ENCODE data around the gene CYB561D1. TPM values are rescaled to one million over a fixed set of nuclear protein-coding genes. Genes with fewer than 3 reads are reported as not detected.
"Not testable (repeated sequence)": the region's sequence is repeated elsewhere in the genome, so short reads cannot be mapped to it uniquely, and the experiment has no call there.

Gene CYB561D1
- total RNA-seq, 2 experiments from 2014 or later: 6.6 to 8.5 TPM

DNA sequence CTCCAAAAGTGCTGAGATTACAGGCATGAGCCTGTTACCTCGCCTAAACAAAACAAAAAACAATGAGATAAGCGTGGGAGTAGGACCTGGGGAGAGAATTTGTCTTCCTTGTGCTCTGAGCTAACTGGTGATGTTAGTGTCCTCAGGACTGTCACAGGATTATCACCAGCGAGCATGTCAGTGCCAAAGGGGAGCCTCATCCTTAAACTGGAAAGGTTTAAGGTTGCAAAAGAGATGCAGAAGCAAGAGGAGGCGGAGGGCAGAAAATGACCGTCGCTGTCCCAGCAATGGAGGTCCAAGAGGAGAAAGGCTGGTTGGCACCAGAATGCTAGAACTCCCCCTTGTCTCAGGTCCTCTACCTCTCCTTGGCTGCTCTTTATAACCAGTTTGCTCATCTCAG, 23.6 kb upstream of the CYB561D1 start:
- H3K4me1 Mint-ChIP-seq (ENCODE audit: low read depth): peaks cover 11% of the 10 kb centered on the region
- intact Hi-C loops (cut with micrococcal nuclease): no loop called here
- DNase-seq: no peak
- H3K4me3 Mint-ChIP-seq: no peak overlapping the region
- no peak overlapping the region for H3K27ac Mint-ChIP-seq
- peaks cover 43% of the 10 kb centered on the region for H3K27me3 Mint-ChIP-seq (ENCODE audit: low read depth)
- no peaks in the 10 kb centered on the region for H3K36me3 Mint-ChIP-seq (ENCODE audit: low read depth)
- CTCF ChIA-PET: interaction anchor here (0.7 kb wide), 1 partner anchor 9 kb away, joined by 5 read pairs; no protein-coding TSS in a partner anchor
- H3K9me3 Mint-ChIP-seq: no peaks in the 10 kb centered on the region

- Mint-ChIP-seq H3K9me3 (no peaks in the 10 kb centered on the region), H3K27ac (no peak overlapping the region), H3K4me3 (no peak overlapping the region), H3K36me3 (ENCODE audit: low read depth) (no peaks in the 10 kb centered on the region), H3K4me1 (ENCODE audit: low read depth) (peaks cover 4% of the 10 kb centered on the region), H3K27me3 (ENCODE audit: low read depth) (peaks cover 34% of the 10 kb centered on the region)
- no peak for DNase-seq
- CTCF ChIA-PET: interaction anchor here (0.7 kb wide), 1 partner anchor 28 kb away, joined by 6 read pairs; no protein-coding TSS in a partner anchor
- intact Hi-C loops (cut with micrococcal nuclease): no loop called here
Observed at GRCh38 chr1:109472779-109473178, 21.1 kb upstream of the CYB561D1 start.

DNA sequence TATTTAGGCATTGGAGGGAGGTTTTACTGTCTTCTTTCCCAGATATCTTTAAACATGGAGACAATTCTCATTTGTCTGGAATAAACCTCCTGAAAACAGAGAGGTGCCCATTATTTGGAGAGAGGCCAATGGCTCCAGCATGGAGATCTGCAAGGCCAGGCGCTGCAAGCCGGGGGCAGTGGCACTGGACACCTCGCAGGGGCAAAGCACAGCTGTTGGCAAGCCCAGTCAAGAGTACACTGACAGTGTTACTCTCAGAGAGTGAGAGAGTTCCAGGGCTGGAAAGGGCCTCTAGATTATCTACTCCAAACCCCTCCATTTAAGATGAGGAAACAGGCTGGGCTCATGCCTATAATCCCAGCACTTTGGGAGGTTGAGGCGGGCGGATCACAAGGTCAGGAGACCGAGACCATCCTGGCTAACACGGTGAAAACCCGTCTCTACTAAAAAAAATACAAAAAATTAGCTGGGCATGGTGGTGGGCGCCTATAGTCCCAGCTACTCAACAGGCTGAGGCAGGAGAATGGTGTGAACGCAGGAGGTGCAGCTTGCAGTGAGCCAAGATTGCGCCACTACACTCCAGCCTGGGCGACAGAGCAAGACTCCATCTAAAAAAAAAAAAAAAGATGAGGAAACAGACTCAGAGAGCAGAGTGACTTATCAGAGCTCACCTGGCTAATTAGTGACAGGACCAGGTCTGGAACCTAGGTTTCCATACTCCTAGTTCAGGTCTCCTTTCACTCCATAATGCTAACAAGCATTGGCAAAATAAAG, 20.4 kb upstream of the CYB561D1 start:
- H3K9me3 Mint-ChIP-seq; H3K4me3 Mint-ChIP-seq; H3K27ac Mint-ChIP-seq; H3K4me1 Mint-ChIP-seq (ENCODE audit: low read depth); intact Hi-C loops (cut with micrococcal nuclease); DNase-seq; H3K36me3 Mint-ChIP-seq (ENCODE audit: low read depth): not testable (repeated sequence)
- H3K27me3 Mint-ChIP-seq (ENCODE audit: low read depth): peaks cover 27% of the 10 kb centered on the region
- CTCF ChIA-PET: interaction anchor here (0.6 to 2.4 kb wide), 3 partner anchors 19 to 59 kb away, joined by 3 to 7 read pairs (median 4); no protein-coding TSS in a partner anchor

GRCh38 chr1:109474697-109475096, 19.2 kb upstream of the CYB561D1 start:
- intact Hi-C loops (cut with micrococcal nuclease): no loop called here
- no peaks in the 10 kb centered on the region for H3K9me3 Mint-ChIP-seq
- no peak overlapping the region for H3K27ac Mint-ChIP-seq
- H3K36me3 Mint-ChIP-seq (ENCODE audit: low read depth): no peaks in the 10 kb centered on the region
- DNase-seq: no peak
- no peak overlapping the region for H3K4me3 Mint-ChIP-seq
- CTCF ChIA-PET: interaction anchor here (1.1 to 2.4 kb wide), 2 partner anchors 17 to 58 kb away, joined by 4 to 7 read pairs; no protein-coding TSS in a partner anchor
- H3K4me1 Mint-ChIP-seq (ENCODE audit: low read depth): no peaks in the 10 kb centered on the region
- H3K27me3 Mint-ChIP-seq (ENCODE audit: low read depth): peaks cover 26% of the 10 kb centered on the region

DNA sequence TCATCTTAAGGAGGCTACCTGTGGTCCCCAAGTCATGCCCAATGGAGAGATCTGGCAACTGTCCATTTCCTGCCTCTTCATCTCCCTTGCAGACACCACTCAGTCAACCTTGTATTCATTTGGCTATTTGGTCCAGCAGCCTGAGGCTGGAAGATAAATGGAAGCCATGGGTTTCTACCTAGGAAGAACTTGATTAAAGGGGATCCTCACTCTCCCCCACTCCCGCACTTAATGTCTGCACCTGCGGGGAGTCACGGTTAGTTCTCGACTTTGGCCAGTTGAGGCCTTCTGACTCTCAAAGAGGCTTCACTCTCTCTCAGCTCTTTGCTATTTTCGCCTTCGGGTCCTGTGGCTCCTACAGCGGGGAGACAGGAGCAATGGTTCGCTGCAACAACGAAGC, 18.6 kb upstream of the CYB561D1 start:
- no peaks in the 10 kb centered on the region for H3K36me3 Mint-ChIP-seq (ENCODE audit: low read depth)
- DNase-seq: no peak
- H3K27me3 Mint-ChIP-seq (ENCODE audit: low read depth): peaks cover 21% of the 10 kb centered on the region
- intact Hi-C loops (cut with micrococcal nuclease): no loop called here
- H3K4me1 Mint-ChIP-seq (ENCODE audit: low read depth): no peaks in the 10 kb centered on the region
- no peak overlapping the region for H3K4me3 Mint-ChIP-seq
- CTCF ChIA-PET: interaction anchor here (1.1 to 2.4 kb wide), 2 partner anchors 17 to 57 kb away, joined by 4 to 7 read pairs; no protein-coding TSS in a partner anchor
- H3K9me3 Mint-ChIP-seq: no peaks in the 10 kb centered on the region
- no peak overlapping the region for H3K27ac Mint-ChIP-seq

- Mint-ChIP-seq H3K36me3 (ENCODE audit: low read depth) (no peaks in the 10 kb centered on the region), H3K4me3 (no peak overlapping the region), H3K27ac (no peak overlapping the region), H3K4me1 (ENCODE audit: low read depth) (no peaks in the 10 kb centered on the region), H3K27me3 (ENCODE audit: low read depth) (peaks cover 12% of the 10 kb centered on the region), H3K9me3 (no peaks in the 10 kb centered on the region)
- no peak for DNase-seq
- intact Hi-C loops (cut with micrococcal nuclease): no loop called here
- CTCF ChIA-PET: no interaction called here
Observed at GRCh38 chr1:109476825-109477224, 17.1 kb upstream of the CYB561D1 start.

DNA sequence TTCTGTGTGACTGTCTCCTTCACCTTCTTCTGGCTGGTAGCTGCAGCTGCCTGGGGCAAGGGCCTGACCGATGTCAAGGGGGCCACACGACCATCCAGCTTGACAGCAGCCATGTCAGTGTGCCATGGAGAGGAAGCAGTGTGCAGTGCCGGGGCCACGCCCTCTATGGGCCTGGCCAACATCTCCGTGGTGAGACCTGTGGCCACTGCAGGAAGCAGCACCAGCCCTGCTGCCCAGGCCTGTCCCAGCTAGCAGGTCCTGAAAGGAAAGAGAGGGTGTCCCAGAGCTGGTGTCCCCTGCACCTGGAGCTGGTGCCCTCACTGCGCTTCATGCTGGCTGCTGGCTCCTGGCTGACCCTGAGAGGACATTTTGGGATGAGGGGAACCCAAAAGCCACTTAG, 16.1 kb upstream of the CYB561D1 start:
- H3K4me1 Mint-ChIP-seq (ENCODE audit: low read depth): peaks cover 8% of the 10 kb centered on the region
- H3K9me3 Mint-ChIP-seq: no peaks in the 10 kb centered on the region
- H3K4me3 Mint-ChIP-seq: no peak overlapping the region
- H3K27me3 Mint-ChIP-seq (ENCODE audit: low read depth): peaks cover 9% of the 10 kb centered on the region
- no peak for DNase-seq
- no peak overlapping the region for H3K27ac Mint-ChIP-seq
- CTCF ChIA-PET: interaction anchor here (0.6 to 1.3 kb wide), 2 partner anchors 54 to 166 kb away, joined by 3 to 5 read pairs; no protein-coding TSS in a partner anchor
- no peaks in the 10 kb centered on the region for H3K36me3 Mint-ChIP-seq (ENCODE audit: low read depth)
- intact Hi-C loops (cut with micrococcal nuclease): no loop called here

DNA sequence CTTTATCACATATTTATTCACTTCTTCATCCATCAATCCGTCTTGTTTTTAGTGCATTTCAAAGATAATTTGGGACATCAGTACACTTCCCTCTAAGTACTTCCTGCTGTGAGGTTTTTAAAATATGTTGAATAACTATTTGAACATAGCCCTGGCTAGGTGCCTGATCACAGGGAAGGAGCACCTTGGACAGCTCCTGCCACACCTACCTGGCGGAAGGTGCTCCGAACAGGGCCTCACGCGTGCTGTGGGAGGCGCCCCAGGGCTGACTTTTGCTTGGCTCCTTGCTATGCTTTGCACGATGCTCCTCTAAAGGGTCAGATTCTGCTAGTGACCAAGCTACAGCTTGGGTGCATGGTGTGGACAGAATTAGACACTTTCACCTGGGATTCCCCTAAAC, 15.1 kb upstream of the CYB561D1 start:
- CTCF ChIA-PET: interaction anchor here (0.6 to 1.7 kb wide), 4 partner anchors 9 to 54 kb away, joined by 4 to 9 read pairs (median 5); no protein-coding TSS in a partner anchor
- intact Hi-C loops (cut with micrococcal nuclease): no loop called here
- Mint-ChIP-seq H3K36me3 (ENCODE audit: low read depth) (no peaks in the 10 kb centered on the region), H3K9me3 (no peaks in the 10 kb centered on the region), H3K27ac (no peak overlapping the region), H3K4me3 (no peak overlapping the region), H3K4me1 (ENCODE audit: low read depth) (peaks cover 15% of the 10 kb centered on the region), H3K27me3 (ENCODE audit: low read depth) (peaks cover 7% of the 10 kb centered on the region)
- DNase-seq: peak; percentile 69

DNA sequence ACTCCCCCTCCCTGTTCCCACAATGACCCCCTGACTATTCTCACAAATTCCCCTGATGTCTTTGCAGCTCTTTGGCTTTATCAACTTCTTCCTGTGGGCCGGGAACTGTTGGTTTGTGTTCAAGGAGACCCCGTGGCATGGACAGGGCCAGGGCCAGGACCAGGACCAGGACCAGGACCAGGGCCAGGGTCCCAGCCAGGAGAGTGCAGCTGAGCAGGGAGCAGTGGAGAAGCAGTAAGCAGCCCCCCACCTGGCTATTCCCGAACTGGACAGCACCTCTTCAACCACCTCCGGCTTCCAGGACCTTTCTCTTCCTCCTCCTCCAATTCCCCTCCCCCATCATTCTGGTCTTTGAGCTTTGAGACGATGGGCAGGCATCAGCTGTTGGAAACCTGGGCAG, 14.6 kb upstream of the CYB561D1 start:
- CTCF ChIA-PET: interaction anchor here (0.6 to 1.7 kb wide), 3 partner anchors 18 to 321 kb away, joined by 3 to 9 read pairs (median 4); no protein-coding TSS in a partner anchor
- Mint-ChIP-seq H3K36me3 (ENCODE audit: low read depth) (no peaks in the 10 kb centered on the region), H3K9me3 (no peaks in the 10 kb centered on the region), H3K4me1 (ENCODE audit: low read depth) (peaks cover 15% of the 10 kb centered on the region), H3K4me3 (no peak overlapping the region), H3K27ac (no peak overlapping the region), H3K27me3 (ENCODE audit: low read depth) (peaks cover 7% of the 10 kb centered on the region)
- DNase-seq: no peak
- intact Hi-C loops (cut with micrococcal nuclease): no loop called here

DNA sequence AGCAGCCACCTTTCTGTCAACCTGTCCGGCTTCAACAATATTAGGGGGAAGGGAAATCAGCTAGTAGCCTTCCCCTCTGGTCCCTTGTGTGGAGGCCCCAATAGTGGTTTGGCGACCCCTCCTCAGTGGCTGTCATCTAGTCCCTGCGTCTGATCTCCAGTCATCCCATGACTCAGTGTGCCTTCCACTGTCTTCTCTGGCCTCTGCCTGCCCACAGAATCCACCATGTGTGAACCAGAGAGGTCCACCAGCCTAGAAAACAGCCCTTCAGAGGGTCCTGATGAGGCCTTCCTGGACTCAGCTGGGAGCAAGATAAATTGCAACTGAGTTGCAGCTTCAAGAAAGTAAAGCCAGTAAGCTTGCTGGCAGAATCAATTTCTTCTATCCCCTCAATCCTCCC, 14.0 kb upstream of the CYB561D1 start:
- intact Hi-C loops (cut with micrococcal nuclease): loop anchor here (5.0 to 10.0 kb wide), 3 partner anchors 235 to 502 kb away; partner anchors contain the start of genes AHCYL1, CELSR2 and ELAPOR1
- CTCF ChIA-PET: interaction anchor here (0.6 to 1.7 kb wide), 2 partner anchors 53 to 321 kb away, joined by 3 to 9 read pairs; no protein-coding TSS in a partner anchor
- H3K9me3 Mint-ChIP-seq: no peaks in the 10 kb centered on the region
- H3K4me1 Mint-ChIP-seq (ENCODE audit: low read depth): peaks cover 17% of the 10 kb centered on the region
- H3K36me3 Mint-ChIP-seq (ENCODE audit: low read depth): no peaks in the 10 kb centered on the region
- H3K27ac Mint-ChIP-seq: no peak overlapping the region
- H3K4me3 Mint-ChIP-seq: no peak overlapping the region
- peaks cover 7% of the 10 kb centered on the region for H3K27me3 Mint-ChIP-seq (ENCODE audit: low read depth)
- no peak for DNase-seq

GRCh38 chr1:109481646-109482045, 12.2 kb upstream of the CYB561D1 start:
- intact Hi-C loops (cut with micrococcal nuclease): loop anchor here (2.0 to 10.0 kb wide), 6 partner anchors 15 to 501 kb away; partner anchors contain the start of genes AHCYL1, AMIGO1, CELSR2 and ELAPOR1
- no peaks in the 10 kb centered on the region for H3K9me3 Mint-ChIP-seq
- H3K27ac Mint-ChIP-seq: no peak overlapping the region
- no peak for DNase-seq
- no peaks in the 10 kb centered on the region for H3K27me3 Mint-ChIP-seq (ENCODE audit: low read depth)
- H3K36me3 Mint-ChIP-seq (ENCODE audit: low read depth): peaks cover 1% of the 10 kb centered on the region
- H3K4me3 Mint-ChIP-seq: no peak overlapping the region
- CTCF ChIA-PET: interaction anchor here (1.2 to 1.3 kb wide), 2 partner anchors 51 kb away, joined by 3 to 4 read pairs; no protein-coding TSS in a partner anchor
- H3K4me1 Mint-ChIP-seq (ENCODE audit: low read depth): peaks cover 24% of the 10 kb centered on the region

DNA sequence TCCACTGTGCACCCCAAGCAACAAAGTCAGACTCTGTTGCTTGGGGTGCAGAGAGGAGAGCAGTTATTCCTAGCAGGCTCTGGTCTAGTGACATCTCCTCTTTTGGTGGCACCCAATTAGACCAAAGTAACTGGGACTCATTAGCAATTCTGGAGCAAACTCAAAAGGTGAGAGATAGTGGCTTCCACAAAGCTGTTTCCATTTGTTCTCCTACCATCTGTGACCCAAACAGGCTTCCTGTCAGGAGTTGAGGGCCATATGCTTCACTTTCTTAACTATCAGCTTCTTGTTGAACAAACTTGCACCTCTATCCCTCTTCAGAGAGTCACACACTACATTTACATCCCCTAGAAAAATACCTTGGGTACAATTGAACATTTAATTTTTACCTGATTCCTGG, 11.7 kb upstream of the CYB561D1 start:
- Mint-ChIP-seq H3K27ac (no peak overlapping the region), H3K27me3 (ENCODE audit: low read depth) (no peaks in the 10 kb centered on the region), H3K36me3 (ENCODE audit: low read depth) (peaks cover 1% of the 10 kb centered on the region), H3K9me3 (no peaks in the 10 kb centered on the region), H3K4me1 (ENCODE audit: low read depth) (peaks cover 24% of the 10 kb centered on the region), H3K4me3 (no peak overlapping the region)
- intact Hi-C loops (cut with micrococcal nuclease): loop anchor here (2.0 to 10.0 kb wide), 6 partner anchors 15 to 500 kb away; partner anchors contain the start of genes AHCYL1, AMIGO1, CELSR2 and ELAPOR1
- CTCF ChIA-PET: interaction anchor here (0.6 to 4.3 kb wide), 4 partner anchors 11 to 57 kb away, joined by 3 to 36 read pairs (median 3); partner anchors contain the start of genes CYB561D1 and GPR61
- no peak for DNase-seq
